Gastrocnemius medialis (tissue), 4 donors: Measurements from ENCODE around the gene SERBP1.

Source experiments
- CTCF ChIP-seq, 5 experiments: fragments of 450-650 bp in 3 of 5; fragments of 200-600 bp in 2 of 5; sonication (generic) in 2 of 5; IDR thresholded peaks in 4 of 5; conservative IDR thresholded peaks in 1 of 5; 1 replicate in 4 of 5; 2 replicates in 1 of 5; pipeline ENCODE4 v1.5.1; 2016 to 2019; ENCODE audit warnings: antibody characterized with exemption in 5 of 5, mild to moderate bottlenecking in 3 of 5, moderate library complexity in 3 of 5
- POLR2A ChIP-seq, 2 donors: fragments of 450-650 bp; IDR thresholded peaks; one replicate each; pipeline ENCODE4 v1.6.1; 2017; ENCODE audit warnings: antibody characterized with exemption in 2 of 2, mild to moderate bottlenecking in 2 of 2, moderate library complexity in 2 of 2

GRCh38 chr1:67446893-67447292, 16.7 kb upstream of the SERBP1 start:
- TF ChIP-seq CTCF (IDR thresholded peaks at IDR 0.05 in 4 of 5, conservative IDR thresholded peaks at IDR 0.05 in 1 of 5) (no peak), POLR2A (IDR thresholded peaks at IDR 0.05) (no peak)
